ENCODE measurements around the gene SYNGR1. TPM values are rescaled to one million over a fixed set of nuclear protein-coding genes. Genes with fewer than 3 reads are reported as not detected.

SYNGR1 gene
- total and polyA plus RNA-seq, 2 of the 8 experiments (the other 6 are each of a cell fraction or from before 2014, with no cell fraction given): 32.5 to 84.7 TPM

- TF ChIP-seq HDAC2 (IDR thresholded peaks at IDR 0.05; ENCODE audit: borderline replicate concordance in 1 of 2, low read depth in 2 of 2, low read length in 2 of 2) (no peak), YY1 (IDR thresholded peaks at IDR 0.05; ENCODE audit: low read depth, low read length) (no peak), MAFK (IDR thresholded peaks at IDR 0.05; ENCODE audit: low read depth, low read length) (no peak), CTBP2 (IDR thresholded peaks at IDR 0.05; ENCODE audit: borderline replicate concordance, insufficient read depth, insufficient read length, low read length) (no peak), EGR1 (IDR thresholded peaks at IDR 0.05; ENCODE audit: borderline replicate concordance, low read depth, low read length) (no peak), CREB1 (IDR thresholded peaks at IDR 0.05) (no peak)
These were observed 1.2 kb downstream of the SYNGR1 start (continued) for GRCh38 chr22:39350757-39351688.
